UCSD-AML1 (cell line): ENCODE measurements around the gene CDCP1.
"Not testable (repeated sequence)": the region's sequence is repeated elsewhere in the genome, so short reads cannot be mapped to it uniquely, and the experiment has no call there.

Source experiments
- DNase-seq: peaks from one replicate; lab custom pipeline; 2025; ENCODE audit not compliant: unreplicated experiment; lab: John Stamatoyannopoulos, UW

The CDCP1 gene

DNA sequence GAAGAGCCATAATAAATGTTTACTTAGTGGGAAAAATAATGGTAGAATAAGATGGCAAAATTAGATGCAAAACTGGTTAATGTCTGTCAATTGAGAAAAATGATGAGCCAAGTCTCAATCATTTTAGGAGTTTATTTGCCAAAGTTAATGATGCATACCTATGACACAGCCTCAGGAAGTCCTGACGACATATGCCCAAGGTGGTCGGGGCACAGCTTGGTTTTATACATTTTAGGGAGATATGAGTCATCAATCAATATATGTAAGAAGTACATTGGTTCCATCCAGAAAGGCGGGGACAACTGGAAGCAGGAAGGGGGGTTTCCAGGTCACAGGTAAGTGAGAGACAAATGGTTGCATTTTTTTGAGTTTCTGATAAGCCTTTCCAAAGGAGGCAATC is 88.6 kb downstream of the CDCP1 start:
- DNase-seq, result no peak

- DNase-seq, result no peak
Observed at GRCh38 chr3:45056608-45057301, 89.4 kb downstream of the CDCP1 start.

GRCh38 chr3:45055411-45056143 is 90.6 kb downstream of the CDCP1 start:
- no peak for DNase-seq

DNA sequence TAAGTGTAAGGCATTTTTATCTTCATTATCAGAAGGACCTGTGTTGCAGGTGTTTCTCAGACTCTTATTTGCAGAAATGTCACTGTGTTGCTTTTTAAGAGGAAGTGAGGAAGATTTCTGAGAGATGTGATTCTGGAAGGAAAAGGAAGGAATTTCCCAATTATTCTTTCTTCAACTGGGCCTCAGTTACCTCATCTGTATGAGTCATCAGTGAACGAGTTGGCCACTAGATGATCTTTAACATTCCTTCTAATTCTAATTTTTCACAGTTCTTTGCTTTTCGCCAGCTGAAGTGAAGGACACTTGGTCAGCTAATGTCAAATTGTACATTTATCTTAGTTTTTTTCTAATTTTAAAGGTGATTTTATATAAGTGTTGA is 91.2 kb downstream of the CDCP1 start:
- DNase-seq, result no peak

- no peak for DNase-seq
Observed at GRCh38 chr3:45054196-45054857, 91.9 kb downstream of the CDCP1 start.

GRCh38 chr3:45053805-45054195 is 92.4 kb downstream of the CDCP1 start:
- not testable (repeated sequence) for DNase-seq

GRCh38 chr3:45051685-45052084 is 94.5 kb downstream of the CDCP1 start:
- no peak for DNase-seq

DNA sequence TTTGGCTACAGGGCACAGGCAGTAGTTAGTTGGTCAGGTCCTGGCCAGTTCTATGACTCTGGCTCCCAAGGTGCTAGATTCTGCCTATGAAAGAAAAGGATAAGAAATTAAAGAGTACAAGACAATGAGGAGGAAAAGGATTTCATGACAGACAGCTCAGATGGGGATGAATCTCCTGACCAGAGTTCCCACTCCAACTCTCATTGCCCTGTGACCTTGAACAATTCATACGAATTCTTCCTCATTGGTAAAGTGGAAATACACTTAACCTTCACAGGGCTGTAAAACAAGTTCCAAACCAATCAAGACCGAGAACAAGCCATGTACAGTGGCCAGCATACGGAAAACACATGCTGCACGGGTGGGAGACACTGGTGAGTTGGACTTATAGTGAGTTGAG is 96.4 kb downstream of the CDCP1 start:
- DNase-seq, result no peak

- no peak for DNase-seq
Observed at GRCh38 chr3:45048244-45048643, 97.9 kb downstream of the CDCP1 start.

- no peak for DNase-seq
Observed at GRCh38 chr3:45043728-45044299, 102.4 kb downstream of the CDCP1 start.

- no peak for DNase-seq
Observed at GRCh38 chr3:45042162-45042561, 104.0 kb downstream of the CDCP1 start.

DNA sequence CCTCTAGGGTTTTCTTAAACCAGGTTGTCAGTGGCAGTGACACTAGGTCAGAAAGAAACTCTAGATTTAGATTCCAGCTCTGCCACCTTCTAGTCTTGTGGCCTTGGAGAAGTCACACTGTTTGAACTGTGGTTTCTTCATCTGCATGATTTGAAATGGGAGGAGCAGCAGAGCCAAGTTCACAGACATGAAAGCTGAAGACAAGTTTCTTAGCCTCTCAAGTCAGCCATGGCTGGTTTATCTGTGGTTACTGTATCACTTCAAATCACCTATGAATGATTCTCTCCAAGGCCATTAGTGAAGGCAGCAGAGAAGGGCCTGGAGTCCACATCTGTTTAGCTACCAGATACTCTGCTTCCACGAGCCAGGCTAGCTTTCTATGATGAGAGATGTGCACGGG is 104.5 kb downstream of the CDCP1 start:
- DNase-seq, result no peak

- peak; percentile 89 for DNase-seq
Observed at GRCh38 chr3:45037720-45038455, 108.3 kb downstream of the CDCP1 start.

DNA sequence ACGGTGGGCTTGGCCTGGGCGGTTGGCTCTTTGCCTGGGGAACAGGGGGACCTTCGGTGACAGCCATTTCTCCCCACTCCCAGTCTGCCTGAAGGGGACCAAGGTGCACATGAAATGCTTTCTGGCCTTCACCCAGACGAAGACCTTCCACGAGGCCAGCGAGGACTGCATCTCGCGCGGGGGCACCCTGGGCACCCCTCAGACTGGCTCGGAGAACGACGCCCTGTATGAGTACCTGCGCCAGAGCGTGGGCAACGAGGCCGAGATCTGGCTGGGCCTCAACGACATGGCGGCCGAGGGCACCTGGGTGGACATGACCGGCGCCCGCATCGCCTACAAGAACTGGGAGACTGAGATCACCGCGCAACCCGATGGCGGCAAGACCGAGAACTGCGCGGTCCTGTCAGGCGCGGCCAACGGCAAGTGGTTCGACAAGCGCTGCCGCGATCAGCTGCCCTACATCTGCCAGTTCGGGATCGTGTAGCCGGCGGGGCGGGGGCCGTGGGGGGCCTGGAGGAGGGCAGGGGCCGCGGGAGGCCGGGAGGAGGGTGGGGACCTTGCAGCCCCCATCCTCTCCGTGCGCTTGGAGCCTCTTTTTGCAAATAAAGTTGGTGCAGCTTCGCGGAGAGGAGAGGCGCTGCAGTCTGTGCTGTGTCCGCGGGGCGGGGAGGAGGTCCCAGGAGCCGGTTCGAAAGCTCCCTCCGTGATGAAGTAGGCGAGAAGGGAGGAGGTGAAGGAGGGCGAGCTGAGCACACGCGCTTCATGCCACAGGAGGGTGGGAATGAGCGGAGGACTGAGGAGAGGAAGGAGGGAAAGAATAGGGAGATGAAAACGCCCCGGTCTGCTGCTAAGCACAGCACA is 110.5 kb downstream of the CDCP1 start:
- DNase-seq, result no peak

DNA sequence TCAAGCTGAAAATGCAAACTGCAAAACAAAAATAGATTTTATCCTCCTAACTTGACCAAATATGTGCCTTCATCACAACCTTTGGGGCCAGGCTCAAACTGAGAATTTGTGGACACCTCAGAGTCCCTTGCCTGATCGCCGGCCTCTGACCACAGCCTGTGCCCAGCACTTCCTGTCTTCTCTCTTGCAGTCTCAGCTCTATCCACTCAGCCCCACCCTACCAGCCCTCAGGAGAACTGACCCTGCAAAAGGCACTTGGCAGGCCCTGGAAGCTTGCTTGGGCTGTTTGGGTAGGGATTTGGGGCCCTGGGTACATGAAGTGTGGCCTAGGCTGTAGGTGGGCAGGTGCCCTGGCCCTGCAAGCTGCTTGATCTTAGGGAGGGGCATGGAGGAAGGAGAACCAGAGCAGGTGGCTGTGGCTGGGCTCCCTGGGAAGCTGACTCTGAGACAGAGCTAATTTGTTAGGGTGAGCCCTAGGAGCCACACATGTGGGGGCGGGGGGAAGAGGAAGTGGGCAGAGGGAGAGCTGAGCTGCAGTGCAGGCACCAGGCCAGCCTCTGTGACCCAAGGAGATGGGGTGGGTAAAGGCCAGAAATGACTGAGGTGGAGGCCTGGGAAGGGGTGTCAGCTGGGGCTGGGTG is 111.4 kb downstream of the CDCP1 start:
- DNase-seq, result peak; percentile 79

GRCh38 chr3:45033791-45034190 is 112.4 kb downstream of the CDCP1 start:
- DNase-seq, result no peak
